Ovary (tissue), 9 donors: ENCODE results near the gene ASB13. TPM values are rescaled to one million over a fixed set of nuclear protein-coding genes. Genes with fewer than 3 reads are reported as not detected.

Experiments used
- DNase-seq, 5 donors: peaks; one replicate each; pipeline ENCODE4 v3.0.0-alpha.2; 2019 to 2020
- H3K27ac ChIP-seq, 2 donors: fragments of 200-600 bp; one replicate each; pipeline versions ENCODE4 v1.5.1 to v1.8.0; 2019 to 2022
- H3K27me3 ChIP-seq: fragments of 200-600 bp; one replicate; pipeline ENCODE4 v1.8.0; 2022
- H3K36me3 ChIP-seq: fragments of 200-600 bp; sonication (generic); one replicate; pipeline ENCODE4 v1.5.1; 2019
- H3K4me1 ChIP-seq: one replicate; pipeline ENCODE4 v1.8.1; 2013; ENCODE audit warnings: mild to moderate bottlenecking, moderate library complexity; ENCODE audit not compliant: insufficient read depth
- H3K4me3 ChIP-seq: fragments of 200-600 bp; sonication (generic); one replicate; pipeline ENCODE4 v1.5.1; 2017
- H3K9me3 ChIP-seq, 2 donors: fragments of 200-600 bp in 1 of 2; sonication (generic) in 1 of 2; one replicate each; pipeline versions ENCODE4 v1.5.1 to v1.8.1; 2013 to 2019; ENCODE audit warnings: mild to moderate bottlenecking in 1 of 2, moderate library complexity in 1 of 2
- EP300 ChIP-seq: sonication (generic); formaldehyde crosslinking; IDR thresholded peaks from one replicate; pipeline ENCODE4 v1.6.1; 2017; ENCODE audit warnings: antibody characterized with exemption
- POLR2A ChIP-seq: fragments of 450-650 bp; IDR thresholded peaks from one replicate; pipeline ENCODE4 v1.6.1; 2017; ENCODE audit warnings: antibody characterized with exemption, mild to moderate bottlenecking, moderate library complexity
- WGBS, 3 donors: extraction: QIAGEN DNeasy Blood & Tissue Kit in 1 of 3; methylation state at CpG; one replicate each; pipeline versions ENCODE4 v1.1.5 to v1.1.7; 2013 to 2017; 5-methylcytosine and 5-hydroxymethylcytosine counted together
- intact Hi-C, 4 donors: fragments of 100-400 bp; cut with DNase I; formaldehyde crosslinking; loops; one replicate each; pipeline versions ENCODE4 v1.11.0 to v1.15.1; 2022 to 2023
- polyA plus RNA-seq, 2 donors: library from polyadenylated mRNA; stranded (reverse); fragments of 200-250 nt in 1 of 2; fragments of 350-450 nt in 1 of 2; fragmentation: Illumina TruSeq in 1 of 2; extraction: RNeasy Lipid Tissue Mini Kit (QIAGEN cat#74804) in 1 of 2; gene quantifications; one replicate each; pipeline ENCODE4 v1.2.3, GENCODE V29; 2013 to 2014
- total RNA-seq, 7 donors: library from RNA; depleted of rRNA in 2 of 7; stranded (reverse); fragments of >200 nt in 2 of 7; fragmentation: NEBNext Ultra II Directional in 3 of 7; extraction: Animal tissue kit (Norgen Biotek cat#: 25700) in 3 of 7; gene quantifications; one replicate each; pipeline versions ENCODE4 v1.1.0 to v1.2.4, GENCODE V29; 2016 to 2023
- TF ChIP-seq, protein P1 (sequence below), 3 donors: fragments of 450-650 bp in 2 of 3; fragments of 200-600 bp in 1 of 3; IDR thresholded peaks; one replicate each; pipeline versions ENCODE4 v1.5.1 to v1.8.0; 2016 to 2022; ENCODE audit warnings: antibody characterized with exemption in 3 of 3, mild to moderate bottlenecking in 1 of 3
- donor health status: DM: no; HTN: no; CAD: no; lungs with moderate emphysema.
- donor health status: DM: no; HTN: no; CAD: no.
- donor health status: Bipolar disorder and iron deficiency.
- donor health status: DM: yes; HTN: yes; CAD: no.
- donor health status: DM: no; HTN: no; CAD: no.
- donor health status: DM: yes; HTN: yes; CAD: no.

ASB13 gene
- total and polyA plus RNA-seq, 9 donors: 15.0 to 45.6 (median 23.2) TPM

GRCh38 chr10:5658871-5659618, 7.3 kb downstream of the ASB13 start:
- no peaks in the 10 kb centered on the region for H3K9me3 ChIP-seq
- 87 to 89% (median 89%) methylated on average over 20 of the region's 20 CpGs for WGBS, 3 donors
- TF ChIP-seq, protein P1, sequence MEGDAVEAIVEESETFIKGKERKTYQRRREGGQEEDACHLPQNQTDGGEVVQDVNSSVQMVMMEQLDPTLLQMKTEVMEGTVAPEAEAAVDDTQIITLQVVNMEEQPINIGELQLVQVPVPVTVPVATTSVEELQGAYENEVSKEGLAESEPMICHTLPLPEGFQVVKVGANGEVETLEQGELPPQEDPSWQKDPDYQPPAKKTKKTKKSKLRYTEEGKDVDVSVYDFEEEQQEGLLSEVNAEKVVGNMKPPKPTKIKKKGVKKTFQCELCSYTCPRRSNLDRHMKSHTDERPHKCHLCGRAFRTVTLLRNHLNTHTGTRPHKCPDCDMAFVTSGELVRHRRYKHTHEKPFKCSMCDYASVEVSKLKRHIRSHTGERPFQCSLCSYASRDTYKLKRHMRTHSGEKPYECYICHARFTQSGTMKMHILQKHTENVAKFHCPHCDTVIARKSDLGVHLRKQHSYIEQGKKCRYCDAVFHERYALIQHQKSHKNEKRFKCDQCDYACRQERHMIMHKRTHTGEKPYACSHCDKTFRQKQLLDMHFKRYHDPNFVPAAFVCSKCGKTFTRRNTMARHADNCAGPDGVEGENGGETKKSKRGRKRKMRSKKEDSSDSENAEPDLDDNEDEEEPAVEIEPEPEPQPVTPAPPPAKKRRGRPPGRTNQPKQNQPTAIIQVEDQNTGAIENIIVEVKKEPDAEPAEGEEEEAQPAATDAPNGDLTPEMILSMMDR (IDR thresholded peaks at IDR 0.05): no peak
- TF ChIP-seq EP300 (no peak), POLR2A (no peak)
- DNase-seq: no peak
- H3K27ac ChIP-seq: no peak overlapping the region
- intact Hi-C loops: no loop called here
- peaks cover 28% of the 10 kb centered on the region for H3K4me1 ChIP-seq
- H3K36me3 ChIP-seq: no peaks in the 10 kb centered on the region
- no peaks in the 10 kb centered on the region for H3K27me3 ChIP-seq
- H3K4me3 ChIP-seq: no peak overlapping the region

DNA sequence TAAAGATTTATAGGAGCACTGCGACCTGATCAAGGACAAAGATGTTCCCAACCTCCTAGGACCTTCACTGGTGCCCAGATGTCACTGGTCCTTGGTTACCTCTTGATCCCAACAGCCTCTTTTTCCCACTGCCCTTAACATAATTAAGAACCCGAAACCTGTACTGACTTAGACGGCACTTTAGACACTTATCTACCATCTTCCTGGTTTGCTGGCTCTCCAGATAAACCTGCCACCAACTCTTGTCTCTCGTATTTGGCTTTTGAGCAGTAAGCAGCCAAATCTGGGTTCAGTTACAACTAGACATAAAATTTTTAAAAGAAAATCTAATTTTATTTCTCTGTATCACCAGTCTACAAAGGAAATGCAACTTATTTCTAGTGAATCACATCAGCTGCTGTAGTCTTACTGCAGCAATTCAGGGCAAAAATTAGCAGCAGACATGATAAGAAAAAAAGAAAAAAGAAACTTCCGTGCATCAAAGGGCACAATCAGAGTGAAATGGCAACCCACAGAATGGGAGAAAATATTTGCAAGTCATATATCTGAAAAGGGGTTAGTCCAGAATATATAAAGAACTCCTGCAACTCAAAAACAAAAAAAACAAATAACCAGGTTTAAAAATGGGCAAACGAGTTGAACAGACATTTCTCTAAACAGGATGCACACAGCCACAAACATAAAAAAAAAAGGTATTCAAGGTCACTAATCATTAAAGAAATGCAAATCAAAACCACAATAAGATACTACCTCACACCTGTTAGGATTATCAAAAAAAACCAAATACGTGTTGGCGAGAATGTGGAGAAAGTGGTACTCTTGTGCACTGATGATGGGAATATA, 9.4 kb downstream of the ASB13 start:
- no peak for DNase-seq
- intact Hi-C loops: no loop called here
- TF ChIP-seq, protein P1 (IDR thresholded peaks at IDR 0.05): no peak
- TF ChIP-seq POLR2A: no peak
- no peak for TF ChIP-seq EP300
- Histone ChIP-seq H3K27ac (no peak overlapping the region), H3K9me3 (no peaks in the 10 kb centered on the region), H3K4me3 (no peak overlapping the region), H3K36me3 (no peaks in the 10 kb centered on the region), H3K4me1 (peaks cover 25% of the 10 kb centered on the region), H3K27me3 (no peaks in the 10 kb centered on the region)
- 46 to 68% (median 56%) methylated on average over 8 of the region's 8 CpGs for WGBS, 3 donors

- H3K4me3 ChIP-seq: no peak overlapping the region
- no peak overlapping the region for H3K27ac ChIP-seq
- WGBS, 3 donors: 69 to 70% (median 70%) methylated on average over 3 of the region's 3 CpGs
- H3K36me3 ChIP-seq: no peaks in the 10 kb centered on the region
- no peak for TF ChIP-seq POLR2A
- H3K27me3 ChIP-seq: no peaks in the 10 kb centered on the region
- intact Hi-C loops: no loop called here
- no peaks in the 10 kb centered on the region for H3K9me3 ChIP-seq
- peaks cover 22% of the 10 kb centered on the region for H3K4me1 ChIP-seq
- DNase-seq: no peak
Observed at GRCh38 chr10:5655121-5655520, 11.3 kb downstream of the ASB13 start.

GRCh38 chr10:5654218-5654755, 12.1 kb downstream of the ASB13 start:
- Histone ChIP-seq H3K36me3 (no peaks in the 10 kb centered on the region), H3K4me1 (peaks cover 15% of the 10 kb centered on the region), H3K27me3 (no peaks in the 10 kb centered on the region), H3K4me3 (no peak overlapping the region), H3K9me3 (no peaks in the 10 kb centered on the region), H3K27ac (no peak overlapping the region)
- intact Hi-C loops: no loop called here
- WGBS, 3 donors: 89 to 90% (median 90%) methylated on average over 10 of the region's 10 CpGs
- no peak for DNase-seq
- TF ChIP-seq EP300 (no peak), POLR2A (no peak)
- TF ChIP-seq, protein P1 (IDR thresholded peaks at IDR 0.05): no peak
